H9 (cell line): ENCODE data around the gene MBLAC1. TPM values are rescaled to one million over a fixed set of nuclear protein-coding genes. Genes with fewer than 3 reads are reported as not detected.

Experiments used
- DNase-seq: peaks from one replicate; pipeline ENCODE4 v3.0.0-alpha.2; 2017
- H2AFZ ChIP-seq: one replicate; pipeline ENCODE4 v1.6.1; 2013; ENCODE audit warnings: mild to moderate bottlenecking, low read length, control low read depth, moderate library complexity
- H2AK5ac ChIP-seq: 2 replicates; pipeline ENCODE4 v1.6.1; 2013; ENCODE audit warnings: low read length, control low read depth, mixed read lengths; ENCODE audit not compliant: insufficient read length
- H2BK120ac ChIP-seq: one replicate; pipeline ENCODE4 v1.6.1; 2013; ENCODE audit warnings: low read depth, mild to moderate bottlenecking, low read length, control low read depth, inconsistent platforms; ENCODE audit not compliant: poor library complexity, severe bottlenecking
- H2BK12ac ChIP-seq: 2 replicates; pipeline ENCODE4 v1.6.1; 2013; ENCODE audit warnings: low read length, control low read depth, mixed read lengths, low read depth; ENCODE audit not compliant: insufficient read length
- H2BK15ac ChIP-seq: 2 replicates; pipeline ENCODE4 v1.6.1; 2013; ENCODE audit warnings: low read depth, low read length, control low read depth
- H2BK20ac ChIP-seq: one replicate; pipeline ENCODE4 v1.6.1; 2013; ENCODE audit warnings: low read depth, mild to moderate bottlenecking, low read length, control low read depth, inconsistent platforms; ENCODE audit not compliant: poor library complexity, severe bottlenecking
- H2BK5ac ChIP-seq: 2 replicates; pipeline ENCODE4 v1.6.1; 2013; ENCODE audit warnings: low read length, control low read depth, mixed read lengths; ENCODE audit not compliant: insufficient read length
- H3K14ac ChIP-seq: 2 replicates; pipeline ENCODE4 v1.6.1; 2013; ENCODE audit warnings: low read length, control low read depth; ENCODE audit not compliant: insufficient read depth
- H3K18ac ChIP-seq: 2 replicates; pipeline ENCODE4 v1.6.1; 2013; ENCODE audit warnings: low read depth, mild to moderate bottlenecking, mixed read lengths, low read length, control low read depth; ENCODE audit not compliant: insufficient read length
- H3K23ac ChIP-seq: 2 replicates; pipeline ENCODE4 v1.6.1; 2013; ENCODE audit warnings: low read length, control low read depth, mixed read lengths, low read depth; ENCODE audit not compliant: insufficient read length
- H3K23me2 ChIP-seq: 2 replicates; pipeline ENCODE4 v1.6.1; 2013; ENCODE audit warnings: low read depth, mild to moderate bottlenecking, mixed read lengths, low read length, control low read depth; ENCODE audit not compliant: insufficient read length, poor library complexity, severe bottlenecking
- H3K27ac ChIP-seq: 2 replicates; pipeline ENCODE4 v1.5.1; 2013; ENCODE audit warnings: low read length, control low read depth, mixed read lengths, low read depth; ENCODE audit not compliant: insufficient read length
- H3K27me3 ChIP-seq: 2 replicates; pipeline ENCODE4 v1.6.1; 2013; ENCODE audit warnings: low read length, control low read depth, inconsistent platforms; ENCODE audit not compliant: insufficient read depth
- H3K4ac ChIP-seq: 2 replicates; pipeline ENCODE4 v1.6.1; 2013; ENCODE audit warnings: low read depth, mild to moderate bottlenecking, control low read depth, inconsistent platforms, low read length, moderate library complexity
- H3K4me1 ChIP-seq: 2 replicates; pipeline ENCODE4 v1.6.1; 2013; ENCODE audit warnings: low read length, control low read depth, inconsistent platforms; ENCODE audit not compliant: insufficient read depth
- H3K4me2 ChIP-seq: 2 replicates; pipeline ENCODE4 v1.6.1; 2013; ENCODE audit warnings: low read length, control low read depth, mixed read lengths; ENCODE audit not compliant: insufficient read length, insufficient read depth
- H3K56ac ChIP-seq: 2 replicates; pipeline ENCODE4 v1.6.1; 2013; ENCODE audit warnings: low read depth, mild to moderate bottlenecking, mixed read lengths, low read length, control low read depth; ENCODE audit not compliant: insufficient read length
- H3K79me1 ChIP-seq: 2 replicates; pipeline ENCODE4 v1.6.1; 2013; ENCODE audit warnings: low read depth, mild to moderate bottlenecking, moderate library complexity, low read length, control low read depth, inconsistent platforms; ENCODE audit not compliant: insufficient read depth, poor library complexity, severe bottlenecking
- H3K79me2 ChIP-seq: 2 replicates; pipeline ENCODE4 v1.6.1; 2013; ENCODE audit warnings: low read length, control low read depth, inconsistent platforms; ENCODE audit not compliant: insufficient read depth
- H3K9ac ChIP-seq: 2 replicates; pipeline ENCODE4 v1.6.1; 2013; ENCODE audit warnings: low read length, control low read depth, mixed read lengths; ENCODE audit not compliant: insufficient read length; ENCODE audit errors: extremely low read depth
- H3K9me3 ChIP-seq: one replicate; pipeline ENCODE4 v1.6.1; 2013; ENCODE audit warnings: low read depth, low read length, inconsistent platforms; ENCODE audit not compliant: control insufficient read depth
- H3T11ph ChIP-seq: one replicate; pipeline ENCODE4 v1.6.1; 2013; ENCODE audit warnings: mild to moderate bottlenecking, low read length, control low read depth, inconsistent platforms
- H4K20me1 ChIP-seq: one replicate; pipeline ENCODE4 v1.6.1; 2013; ENCODE audit not compliant: control insufficient read depth, insufficient read length, insufficient read depth
- H4K5ac ChIP-seq: 2 replicates; pipeline ENCODE4 v1.6.1; 2013; ENCODE audit warnings: low read depth, mild to moderate bottlenecking, mixed read lengths, low read length, control low read depth; ENCODE audit not compliant: insufficient read length
- H4K8ac ChIP-seq: replicated peaks from 2 replicates; pipeline ENCODE4 v1.6.1; 2013; ENCODE audit warnings: low read length, control low read depth, mixed read lengths, low read depth; ENCODE audit not compliant: insufficient read length
- H4K91ac ChIP-seq: 2 replicates; pipeline ENCODE4 v1.6.1; 2013; ENCODE audit warnings: low read depth, mild to moderate bottlenecking, moderate library complexity, mixed read lengths, low read length, control low read depth; ENCODE audit not compliant: insufficient read length
- H3K27ac Mint-ChIP-seq, 3 experiments: 2 replicates in 2 of 3; 3 replicates in 1 of 3; pipeline ENCODE4 v1.8.0; 2020 to 2021; ENCODE audit warnings: mixed read lengths in 3 of 3, mild to moderate bottlenecking in 1 of 3, moderate library complexity in 1 of 3
- H3K27me3 Mint-ChIP-seq: 2 replicates; pipeline ENCODE4 v1.8.0; 2021; ENCODE audit warnings: low read depth, mild to moderate bottlenecking, moderate library complexity, mixed read lengths
- H3K36me3 Mint-ChIP-seq, 3 experiments: 2 replicates in 2 of 3; 3 replicates in 1 of 3; pipeline ENCODE4 v1.8.0; 2020 to 2021; ENCODE audit warnings: low read depth in 3 of 3, mixed read lengths in 3 of 3; ENCODE audit not compliant: insufficient read depth in 1 of 3
- H3K4me1 Mint-ChIP-seq, 2 experiments: 2 replicates each; pipeline ENCODE4 v1.8.0; 2020; ENCODE audit warnings: mixed read lengths in 2 of 2
- H3K4me3 Mint-ChIP-seq, 2 experiments: 2 replicates in 1 of 2; 3 replicates in 1 of 2; pipeline ENCODE4 v1.8.0; 2020 to 2021; ENCODE audit warnings: mild to moderate bottlenecking in 2 of 2, mixed read lengths in 2 of 2, moderate library complexity in 1 of 2
- H3K9me3 Mint-ChIP-seq, 2 experiments: 2 replicates in 1 of 2; 3 replicates in 1 of 2; pipeline ENCODE4 v1.8.0; 2020; ENCODE audit warnings: mild to moderate bottlenecking in 2 of 2, mixed read lengths in 2 of 2, moderate library complexity in 1 of 2
- WGBS: extraction: QIAGEN DNeasy Blood & Tissue Kit; methylation state at CpG from one replicate; pipeline ENCODE4 v1.1.7; 2013; ENCODE audit warnings: missing lambda C conversion rate, low lambda C conversion rate, mixed read lengths; ENCODE audit not compliant: insufficient read length; ENCODE audit errors: extremely low coverage; 5-methylcytosine and 5-hydroxymethylcytosine counted together
- total RNA-seq: library from RNA; stranded (reverse); gene quantifications from 2 replicates; pipeline ENCODE4 v1.2.1, GENCODE V29; 2021
- TF ChIP-seq, protein P1 (sequence below): fragments of 200-600 bp; sonication (generic); conservative IDR thresholded peaks from 3 replicates; pipeline ENCODE4 v1.8.0; 2021; ENCODE audit warnings: antibody characterized with exemption, mild to moderate bottlenecking

MBLAC1 gene
- total RNA-seq, 1 experiment from 2014 or later: 1.9 TPM

DNA sequence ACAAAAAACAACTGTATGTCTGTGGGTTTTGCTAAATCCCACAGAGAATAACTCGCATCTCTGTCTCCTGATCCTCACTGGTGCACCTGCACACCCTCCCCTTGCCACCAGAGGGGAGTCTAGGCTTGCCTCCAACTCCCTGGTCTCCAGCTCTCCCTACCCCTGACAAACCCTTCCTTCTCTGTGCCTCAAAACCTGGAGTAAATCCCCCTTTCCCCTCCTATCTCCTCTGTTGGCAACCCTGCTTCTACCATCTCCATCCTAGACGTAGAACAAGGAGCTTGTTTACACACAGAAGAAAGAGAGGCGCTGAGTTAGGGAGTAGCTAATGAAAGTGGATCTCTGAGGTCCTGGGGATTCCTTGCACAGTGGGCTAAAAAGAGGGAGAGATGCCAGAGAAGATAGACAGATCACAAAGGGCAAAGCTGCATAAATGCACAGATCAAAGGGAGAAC lies 6.0 kb downstream of the MBLAC1 start:
- no CpG with 5 or more reads among the region's 3 CpGs for WGBS
- H3K4me1 Mint-ChIP-seq: peaks cover 7 to 10% of the 10 kb centered on the region in 2 experiments
- no peak overlapping the region for H3K56ac ChIP-seq
- H4K20me1 ChIP-seq: no peaks in the 10 kb centered on the region
- no peak overlapping the region for H2BK15ac ChIP-seq
- H3K23ac ChIP-seq: no peak overlapping the region
- peaks cover 4% of the 10 kb centered on the region; the same call in 1 of the 2 replicates for H3K4me1 ChIP-seq
- H3K27me3 ChIP-seq: no peaks in the 10 kb centered on the region; the same call in 1 of the 2 replicates
- no peak overlapping the region for H2BK5ac ChIP-seq
- H3K79me1 ChIP-seq: no peaks in the 10 kb centered on the region
- H3K4me2 ChIP-seq: no peak overlapping the region
- H3K14ac ChIP-seq: no peak overlapping the region
- TF ChIP-seq, protein P1, sequence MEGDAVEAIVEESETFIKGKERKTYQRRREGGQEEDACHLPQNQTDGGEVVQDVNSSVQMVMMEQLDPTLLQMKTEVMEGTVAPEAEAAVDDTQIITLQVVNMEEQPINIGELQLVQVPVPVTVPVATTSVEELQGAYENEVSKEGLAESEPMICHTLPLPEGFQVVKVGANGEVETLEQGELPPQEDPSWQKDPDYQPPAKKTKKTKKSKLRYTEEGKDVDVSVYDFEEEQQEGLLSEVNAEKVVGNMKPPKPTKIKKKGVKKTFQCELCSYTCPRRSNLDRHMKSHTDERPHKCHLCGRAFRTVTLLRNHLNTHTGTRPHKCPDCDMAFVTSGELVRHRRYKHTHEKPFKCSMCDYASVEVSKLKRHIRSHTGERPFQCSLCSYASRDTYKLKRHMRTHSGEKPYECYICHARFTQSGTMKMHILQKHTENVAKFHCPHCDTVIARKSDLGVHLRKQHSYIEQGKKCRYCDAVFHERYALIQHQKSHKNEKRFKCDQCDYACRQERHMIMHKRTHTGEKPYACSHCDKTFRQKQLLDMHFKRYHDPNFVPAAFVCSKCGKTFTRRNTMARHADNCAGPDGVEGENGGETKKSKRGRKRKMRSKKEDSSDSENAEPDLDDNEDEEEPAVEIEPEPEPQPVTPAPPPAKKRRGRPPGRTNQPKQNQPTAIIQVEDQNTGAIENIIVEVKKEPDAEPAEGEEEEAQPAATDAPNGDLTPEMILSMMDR: peak; percentile 93
- H2BK20ac ChIP-seq: no peak overlapping the region
- H3K27ac ChIP-seq: no peak overlapping the region
- H2AFZ ChIP-seq: peak overlapping the region; percentile 65
- peaks cover 4% of the 10 kb centered on the region for H3K23me2 ChIP-seq
- no peak overlapping the region; a peak in 1 of 7 replicates for H3K27ac Mint-ChIP-seq
- no peak overlapping the region for H2AK5ac ChIP-seq
- H2BK12ac ChIP-seq: no peak overlapping the region
- H3K9me3 Mint-ChIP-seq: no peaks in the 10 kb centered on the region
- no peak overlapping the region for H3K18ac ChIP-seq
- no peak overlapping the region for H4K5ac ChIP-seq
- peaks cover 35% of the 10 kb centered on the region for H3K27me3 Mint-ChIP-seq
- H4K8ac ChIP-seq: no peak overlapping the region
- H3K4me3 Mint-ChIP-seq: no peak overlapping the region
- no peaks in the 10 kb centered on the region for H3K9me3 ChIP-seq
- no peak overlapping the region for H3T11ph ChIP-seq
- H2BK120ac ChIP-seq: no peak overlapping the region
- no peak overlapping the region for H4K91ac ChIP-seq
- no peaks in the 10 kb centered on the region for H3K79me2 ChIP-seq
- H3K36me3 Mint-ChIP-seq: no peaks in the 10 kb centered on the region
- no peak overlapping the region for H3K9ac ChIP-seq
- peak; percentile 79 for DNase-seq
- H3K4ac ChIP-seq: no peak overlapping the region
